Inferior parietal cortex (tissue), 1 donor: ENCODE measurements around the gene CAMTA1.
"Not testable (repeated sequence)": the region's sequence is repeated elsewhere in the genome, so short reads cannot be mapped to it uniquely, and the experiment has no call there.

ENCODE experiments used
- DNase-seq: peaks from one replicate; pipeline ENCODE4 v3.0.0-alpha.2; 2016; ENCODE audit errors: extremely low spot score

The CAMTA1 gene

GRCh38 chr1:7366955-7367665, 581.9 kb downstream of the CAMTA1 start:
- no peak for DNase-seq

DNA sequence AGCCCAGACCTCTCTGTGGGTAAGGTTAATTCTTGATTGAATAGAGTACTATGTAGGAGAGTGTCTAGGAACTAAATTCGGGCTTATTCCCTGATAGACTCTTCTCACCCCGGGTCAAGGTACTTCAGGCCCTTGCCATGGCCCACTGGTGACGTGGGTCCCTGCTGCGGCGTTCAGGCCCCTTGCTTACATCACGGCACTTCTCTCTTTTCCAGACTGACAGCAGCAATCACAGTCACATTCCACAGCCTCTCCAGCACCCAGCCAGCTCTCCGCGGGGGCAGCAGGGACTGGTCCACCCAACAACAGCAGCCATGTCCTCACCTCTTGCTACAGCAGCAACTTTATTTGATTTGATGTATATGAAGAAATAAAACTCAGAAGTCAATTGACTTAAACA, 584.6 kb downstream of the CAMTA1 start:
- DNase-seq: no peak

- no peak for DNase-seq
Measured at GRCh38 chr1:7371926-7372325, 586.7 kb downstream of the CAMTA1 start.

- DNase-seq: no peak
Measured at GRCh38 chr1:7372477-7373120, 587.3 kb downstream of the CAMTA1 start.

- no peak for DNase-seq
Measured at GRCh38 chr1:7373251-7373650, 588.0 kb downstream of the CAMTA1 start.

GRCh38 chr1:7373876-7374562, 588.8 kb downstream of the CAMTA1 start:
- no peak for DNase-seq

DNA sequence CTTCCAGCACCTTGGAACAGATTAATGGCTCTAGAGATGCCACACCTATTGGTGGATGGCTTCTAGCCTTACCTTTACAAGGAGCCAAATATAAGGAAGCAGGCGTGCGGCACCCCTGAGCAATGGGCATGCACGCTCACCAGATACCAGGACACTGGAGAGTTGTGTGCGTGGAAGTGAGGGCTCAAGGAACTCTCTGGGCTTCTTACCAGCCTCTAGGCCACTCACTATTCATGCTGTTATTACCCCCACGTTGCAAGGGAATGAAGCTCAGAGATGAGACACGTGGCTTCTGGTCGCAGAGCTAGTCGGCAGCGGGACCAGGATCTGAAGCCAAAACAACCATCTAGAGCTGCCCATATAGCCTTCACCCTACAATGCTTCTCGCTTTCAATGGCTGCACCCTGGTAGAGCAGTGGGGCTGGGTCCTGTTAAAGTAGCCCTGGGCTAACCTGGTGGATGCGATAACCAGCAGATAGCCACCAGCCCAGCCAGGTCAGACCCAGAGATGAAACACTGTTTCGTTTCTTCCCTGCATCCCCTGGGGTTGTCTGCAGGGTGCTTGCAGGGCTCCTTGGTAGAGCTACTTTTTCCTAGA, 589.4 kb downstream of the CAMTA1 start:
- no peak for DNase-seq

DNA sequence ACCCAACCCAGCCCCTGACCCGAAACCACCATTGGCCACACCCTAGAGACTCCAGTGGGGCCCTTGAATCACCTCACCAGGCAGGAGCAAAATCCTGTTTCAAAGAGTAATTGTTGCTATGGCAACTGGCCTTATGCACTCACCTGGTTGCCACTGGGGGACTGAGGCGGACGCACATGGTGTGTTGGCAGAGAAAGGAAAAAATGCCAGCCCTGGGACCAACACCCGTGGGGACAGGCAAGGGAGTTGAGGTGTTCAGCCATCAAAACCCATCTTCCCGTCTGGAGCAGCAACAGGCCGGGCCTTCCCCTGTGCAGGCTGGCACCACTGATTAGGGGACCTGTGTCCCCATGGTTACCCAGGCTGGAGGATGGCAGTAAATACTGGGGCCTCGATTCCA, 590.1 kb downstream of the CAMTA1 start:
- DNase-seq: no peak

- DNase-seq: no peak
Measured at GRCh38 chr1:7375781-7376660, 590.8 kb downstream of the CAMTA1 start.

DNA sequence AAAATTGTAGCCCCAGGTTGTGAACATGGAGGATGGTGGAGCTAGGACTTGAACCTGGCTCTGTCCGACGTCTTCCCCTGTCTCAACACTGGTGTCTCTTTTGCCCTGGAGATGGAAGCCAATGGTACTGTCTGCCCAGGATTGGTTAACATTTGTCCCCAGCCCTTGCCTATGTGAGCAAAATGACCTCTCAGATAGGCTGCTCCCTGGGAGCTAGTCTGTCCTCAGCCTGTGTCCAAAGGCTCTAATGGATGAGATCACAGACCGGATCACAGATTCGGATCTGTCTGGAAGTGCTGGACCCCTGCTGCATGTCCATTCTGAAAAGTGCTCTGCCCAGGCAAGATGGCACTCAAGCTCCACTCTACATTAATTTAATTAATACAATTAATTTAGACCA, 591.4 kb downstream of the CAMTA1 start:
- DNase-seq: no peak

- no peak for DNase-seq
Measured at GRCh38 chr1:7378346-7379130, 593.3 kb downstream of the CAMTA1 start.

DNA sequence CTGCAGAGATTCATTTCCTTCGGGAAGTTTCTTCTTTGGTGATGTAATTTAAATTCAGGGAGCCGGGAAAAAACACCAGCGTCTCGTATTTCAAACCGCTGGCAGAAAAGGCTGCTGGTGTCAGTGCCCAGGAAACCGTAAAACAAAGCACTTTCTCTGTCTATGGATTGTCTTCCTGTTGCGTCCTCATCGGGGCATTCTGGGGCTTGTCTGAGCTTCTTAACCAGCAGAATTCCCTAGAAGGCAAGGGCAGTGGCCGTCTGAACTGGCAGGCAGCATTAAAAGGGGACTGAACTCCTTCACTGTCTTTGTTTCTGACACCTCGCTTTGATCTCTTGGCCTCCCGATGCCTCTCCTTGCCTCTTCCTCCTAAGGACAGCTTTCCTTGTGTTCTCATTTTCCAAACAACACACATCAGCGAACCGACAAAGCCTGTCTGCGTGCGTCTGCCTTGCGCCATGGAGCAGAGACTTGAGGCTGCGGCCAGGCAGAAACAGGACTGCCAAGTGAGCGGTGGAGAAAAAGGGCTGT, 594.3 kb downstream of the CAMTA1 start:
- DNase-seq: no peak

DNA sequence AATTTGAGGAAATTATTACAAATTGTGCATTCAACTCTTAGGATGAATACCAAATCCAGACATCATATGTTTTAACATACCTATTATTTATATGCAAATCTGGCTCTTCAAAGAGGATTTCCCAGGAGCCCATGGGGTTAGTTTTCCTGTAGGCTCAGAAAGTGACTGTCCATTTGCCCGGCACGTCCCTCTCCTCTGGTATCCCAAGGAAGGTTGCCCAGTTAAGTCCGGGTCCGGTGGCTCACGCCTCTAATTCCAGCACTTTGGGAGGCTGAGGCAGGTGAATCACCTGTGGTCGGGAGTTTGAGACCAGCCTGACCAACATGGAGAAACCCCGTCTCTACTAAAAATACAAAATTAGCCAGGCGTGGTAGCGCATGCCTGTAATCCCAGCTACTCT, 594.8 kb downstream of the CAMTA1 start:
- DNase-seq: not testable (repeated sequence)

- no peak for DNase-seq
Measured at GRCh38 chr1:7380712-7381111, 595.5 kb downstream of the CAMTA1 start.

DNA sequence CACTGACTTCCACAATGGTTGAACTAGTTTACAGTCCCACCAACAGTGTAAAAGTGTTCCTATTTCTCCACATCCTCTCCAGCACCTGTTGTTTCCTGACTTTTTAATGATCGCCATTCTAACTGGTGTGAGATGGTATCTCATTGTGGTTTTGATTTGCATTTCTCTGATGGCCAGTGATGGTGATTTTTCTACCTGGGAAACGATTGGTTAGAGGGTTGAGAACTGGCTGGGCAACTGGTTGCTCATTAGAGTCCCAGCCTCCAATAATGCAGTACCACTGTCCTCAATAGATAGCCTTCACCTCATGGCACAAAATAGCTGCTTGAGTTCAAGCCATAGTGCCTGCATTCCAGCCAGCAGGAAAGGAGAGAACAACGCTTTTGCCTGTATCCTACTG, 596.5 kb downstream of the CAMTA1 start:
- DNase-seq: not testable (repeated sequence)

- no peak for DNase-seq
Measured at GRCh38 chr1:7382971-7383370, 597.7 kb downstream of the CAMTA1 start.

GRCh38 chr1:7383671-7384520, 598.6 kb downstream of the CAMTA1 start:
- DNase-seq: no peak

- DNase-seq: no peak
Measured at GRCh38 chr1:7384679-7385078, 599.4 kb downstream of the CAMTA1 start.

GRCh38 chr1:7385471-7386225, 600.4 kb downstream of the CAMTA1 start:
- DNase-seq: no peak
